GM12878 (cell line): Measurements from ENCODE around the gene TRAF3. TPM values are rescaled to one million over a fixed set of nuclear protein-coding genes. Genes with fewer than 3 reads are reported as not detected.

Experiments
- ATAC-seq: fragments of 200-7000 bp; cut with Tn5 transposase; 3 replicates; pipeline ENCODE4 v1.9.1; 2020; ENCODE audit warnings: mild to moderate bottlenecking, moderate library complexity
- BruUV-seq: library from RNA; stranded (reverse); fragments of 400-500 nt; replicated peaks from 2 replicates; lab custom pipeline; 2021; lab: Mats Ljungman, UMichigan
- CTCF ChIA-PET: fragments of 300-600 bp; sonication (Branson Sonifier 250); formaldehyde crosslinking; extraction: SDS; loops from one replicate; lab custom pipeline; 2021; ENCODE audit warnings: inconsistent platforms; lab: Yijun Ruan, JAX
- POLR2A ChIA-PET: fragments of 350-600 bp; formaldehyde crosslinking; extraction: SDS; loops from one replicate; lab custom pipeline; 2021; ENCODE audit warnings: inconsistent platforms; lab: Charles Lee
- RAD21 ChIA-PET: fragments of 300-600 bp; sonication (Branson Sonifier 250); formaldehyde crosslinking; loops from one replicate; lab custom pipeline; 2023; ENCODE audit warnings: antibody characterized with exemption; ENCODE audit not compliant: unreplicated experiment; lab: Charles Lee
- SMC1A ChIA-PET: fragments of 300-600 bp; sonication (Branson Sonifier 250); formaldehyde crosslinking; loops from one replicate; lab custom pipeline; 2023; ENCODE audit not compliant: unreplicated experiment, uncharacterized antibody; lab: Charles Lee
- DNase-seq: peaks from one replicate; pipeline ENCODE4 v3.0.0-alpha.2; 2011; ENCODE audit warnings: low read depth, low spot score
- FAIRE-seq: peaks from 3 replicates; lab custom pipeline; 2011; peaks lifted over from hg19 to GRCh38; lab: Jason Lieb, UNC
- H2AFZ ChIP-seq: 2 replicates; pipeline ENCODE4 v1.6.0; 2011; ENCODE audit warnings: low read depth, low read length, control low read depth; ENCODE audit not compliant: control insufficient read depth
- H3K27ac ChIP-seq: 2 replicates; pipeline ENCODE4 v1.5.1; 2011; ENCODE audit warnings: control low read depth; ENCODE audit not compliant: control insufficient read depth, insufficient read depth
- H3K27me3 ChIP-seq, 2 experiments: replicated peaks in 1 of 2; 2 replicates each; pipeline versions ENCODE4 v1.6.0 to v1.6.1; 2011; ENCODE audit warnings: low read length in 1 of 2; ENCODE audit not compliant: control insufficient read depth in 2 of 2, insufficient read depth in 2 of 2
- H3K36me3 ChIP-seq, 2 experiments: 2 replicates each; pipeline ENCODE4 v1.5.1; 2011; ENCODE audit warnings: low read length in 1 of 2; ENCODE audit not compliant: control insufficient read depth in 2 of 2, insufficient read depth in 2 of 2
- H3K4me1 ChIP-seq: 2 replicates; pipeline ENCODE4 v1.6.1; 2011; ENCODE audit warnings: mild to moderate bottlenecking, low read length, moderate library complexity, mixed read lengths; ENCODE audit not compliant: control insufficient read depth, insufficient read depth
- H3K4me2 ChIP-seq: 2 replicates; pipeline ENCODE4 v1.6.0; 2011; ENCODE audit warnings: control low read depth; ENCODE audit not compliant: control insufficient read depth, insufficient read depth
- H3K4me3 ChIP-seq: fragments of 200-600 bp; sonication (generic); 2 replicates; pipeline ENCODE4 v1.5.1; 2016
- H3K79me2 ChIP-seq: 2 replicates; pipeline ENCODE4 v1.6.0; 2011; ENCODE audit warnings: low read length; ENCODE audit not compliant: control insufficient read depth, insufficient read depth
- H3K9ac ChIP-seq: 2 replicates; pipeline ENCODE4 v1.8.0; 2011; ENCODE audit warnings: low read length, control low read depth, mixed read lengths; ENCODE audit not compliant: control insufficient read depth, insufficient read depth
- H3K9me3 ChIP-seq: replicated peaks from 3 replicates; pipeline ENCODE4 v1.5.1; 2011; ENCODE audit warnings: mild to moderate bottlenecking, low read length; ENCODE audit not compliant: control insufficient read depth, insufficient read depth
- H4K20me1 ChIP-seq: 2 replicates; pipeline ENCODE4 v1.6.0; 2011; ENCODE audit not compliant: control insufficient read depth, insufficient read depth
- ATF3 ChIP-seq: IDR thresholded peaks from 2 replicates; pipeline ENCODE4 v1.6.1; 2011; ENCODE audit warnings: low read depth, mild to moderate bottlenecking, low read length, moderate library complexity, borderline replicate concordance; ENCODE audit errors: extremely low read depth
- BACH1 ChIP-seq: fragments of 450-650 bp; IDR thresholded peaks from 2 replicates; pipeline ENCODE4 v1.6.1; 2017; ENCODE audit warnings: mild to moderate bottlenecking, borderline replicate concordance
- BCL11A ChIP-seq: IDR thresholded peaks from 2 replicates; pipeline ENCODE4 v1.6.1; 2011; ENCODE audit warnings: low read depth, low read length
- E2F8 ChIP-seq: fragments of 450-650 bp; IDR thresholded peaks from 2 replicates; pipeline ENCODE4 v1.6.1; 2018; ENCODE audit warnings: mild to moderate bottlenecking, low read depth, moderate library complexity; ENCODE audit not compliant: partially characterized antibody
- EP300 ChIP-seq, 2 experiments: fragments of 150-350 bp in 1 of 2; IDR thresholded peaks; 2 replicates each; pipeline ENCODE4 v1.6.1; 2011 to 2012; ENCODE audit warnings: low read depth in 2 of 2, low read length in 2 of 2, borderline replicate concordance in 1 of 2, improper control_type of control experiment in 1 of 2, inconsistent platforms in 1 of 2; ENCODE audit not compliant: control insufficient read depth in 1 of 2
- FOS ChIP-seq: IDR thresholded peaks from 3 replicates; pipeline ENCODE4 v1.6.1; 2011; ENCODE audit warnings: borderline replicate concordance; ENCODE audit not compliant: insufficient read length; ENCODE audit errors: extremely low read depth
- FOXM1 ChIP-seq: IDR thresholded peaks from 2 replicates; pipeline ENCODE4 v1.6.1; 2012; ENCODE audit warnings: low read depth, mild to moderate bottlenecking, inconsistent platforms, low read length, moderate library complexity
- IKZF1 ChIP-seq: fragments of 450-650 bp; conservative IDR thresholded peaks from 2 replicates; pipeline ENCODE4 v1.6.1; 2017; ENCODE audit warnings: antibody characterized with exemption, mild to moderate bottlenecking
- IRF5 ChIP-seq: fragments of 450-650 bp; IDR thresholded peaks from 2 replicates; pipeline ENCODE4 v1.6.1; 2017; ENCODE audit warnings: borderline replicate concordance
- JUND ChIP-seq: IDR thresholded peaks from 2 replicates; pipeline ENCODE4 v1.6.1; 2012; ENCODE audit warnings: low read depth, mild to moderate bottlenecking, low read length, improper control_type of control experiment, moderate library complexity
- KLF5 ChIP-seq: fragments of 450-650 bp; IDR thresholded peaks from 2 replicates; pipeline ENCODE4 v1.6.1; 2014; ENCODE audit warnings: mild to moderate bottlenecking; ENCODE audit not compliant: partially characterized antibody
- NFIC ChIP-seq: IDR thresholded peaks from 2 replicates; pipeline ENCODE4 v1.6.1; 2012; ENCODE audit warnings: low read depth, mild to moderate bottlenecking, inconsistent platforms, low read length, moderate library complexity
- NR2C2 ChIP-seq: IDR thresholded peaks from 2 replicates; pipeline ENCODE4 v1.6.1; 2011; ENCODE audit warnings: borderline replicate concordance, low read depth; ENCODE audit not compliant: control insufficient read depth, insufficient read length
- POLR2AphosphoS2 ChIP-seq: IDR thresholded peaks from 2 replicates; pipeline ENCODE4 v1.6.1; 2011; ENCODE audit warnings: low read depth, mild to moderate bottlenecking, low read length, improper control_type of control experiment, moderate library complexity
- SKIL ChIP-seq: fragments of 450-650 bp; IDR thresholded peaks from 2 replicates; pipeline ENCODE4 v1.6.1; 2017; ENCODE audit warnings: mild to moderate bottlenecking, low read depth, inconsistent platforms; ENCODE audit not compliant: poor library complexity, severe bottlenecking
- SPI1 ChIP-seq: IDR thresholded peaks from 2 replicates; pipeline ENCODE4 v1.6.1; 2011; ENCODE audit warnings: low read depth, mild to moderate bottlenecking, low read length, moderate library complexity, borderline replicate concordance; ENCODE audit not compliant: insufficient read depth
- WGBS: methylation state at CpG from one replicate; pipeline ENCODE4 v1.1.6; 2016; ENCODE audit warnings: low lambda C conversion rate; ENCODE audit not compliant: insufficient replicate concordance, insufficient coverage; ENCODE audit errors: missing lambda C conversion rate; 5-methylcytosine and 5-hydroxymethylcytosine counted together
- in situ Hi-C: fragments of 300-500 bp; cut with MboI; formaldehyde crosslinking; loops from 9 replicates; pipeline ENCODE4 v1.14.3; 2018; ENCODE audit warnings: mixed read lengths
- intact Hi-C: fragments of 100-400 bp; cut with micrococcal nuclease; formaldehyde crosslinking; loops from one replicate; pipeline ENCODE4 v1.14.2; 2022; ENCODE audit not compliant: unreplicated experiment
- polyA plus RNA-seq, 11 experiments: library from polyadenylated mRNA; depleted of rRNA in 4 of 11; unstranded in 6 of 11; stranded (reverse) in 5 of 11; fragments of >200 nt; fragmentation: Nextera tagmentation in 4 of 11; fragmentation: Illumina TruSeq in 1 of 11; extraction: Ambion mirVana in 4 of 11; extraction: Trizol in 1 of 11; gene quantifications; 1 replicate in 1 of 11; 2 replicates in 10 of 11; pipeline versions ENCODE4 v1.2.1 to v1.2.3, GENCODE V29; 2011 to 2016; ENCODE audit warnings: inconsistent platforms in 2 of 11, missing spikeins in 2 of 11, low read depth in 1 of 11
- total RNA-seq, 4 experiments: library from RNA; depleted of rRNA in 3 of 4; stranded (reverse); fragments of >200 nt in 3 of 4; fragmentation: Illumina TruSeq in 1 of 4; extraction: Trizol in 1 of 4; gene quantifications; 2 replicates each; pipeline versions ENCODE4 v1.2.1 to v1.2.3, GENCODE V29; 2013 to 2021

TRAF3 gene
- total and polyA plus RNA-seq, 10 of the 15 experiments (the other 5 are each of a cell fraction or from before 2014, with no cell fraction given): 3.0 to 70.1 (median 36.5) TPM

- Histone ChIP-seq H3K4me3 (no peak overlapping the region), H3K79me2 (no peaks in the 10 kb centered on the region; the same call in 1 of the 2 replicates), H4K20me1 (no peaks in the 10 kb centered on the region), H3K4me2 (no peak overlapping the region), H3K27me3 (no peaks in the 10 kb centered on the region), H3K9ac (no peak overlapping the region), H3K27ac (no peak overlapping the region), H3K9me3 (no peaks in the 10 kb centered on the region), H3K4me1 (peaks cover 7% of the 10 kb centered on the region), H3K36me3 (peaks cover 30 to 53% of the 10 kb centered on the region in 2 experiments), H2AFZ (no peak overlapping the region)
- SMC1A ChIA-PET: interaction anchor here (1.4 kb wide), 1 partner anchor 18 kb away, joined by 3 read pairs; no protein-coding TSS in a partner anchor
- intact Hi-C loops: no loop called here
- RAD21 ChIA-PET: no interaction called here
- 96% methylated on average over 7 of the region's 7 CpGs for WGBS
- POLR2A ChIA-PET: no interaction called here
- DNase-seq (no peak), FAIRE-seq (no peak), ATAC-seq (no peak)
- CTCF ChIA-PET: no interaction called here
- TF ChIP-seq POLR2AphosphoS2: no peak
- no peak for TF ChIP-seq ATF3
- no peak for TF ChIP-seq E2F8
- TF ChIP-seq NR2C2: no peak
- TF ChIP-seq SPI1: no peak
- no peak for TF ChIP-seq SKIL
- no peak for TF ChIP-seq BCL11A
- TF ChIP-seq FOS: no peak
- TF ChIP-seq IRF5: no peak
- TF ChIP-seq EP300 (IDR thresholded peaks at IDR 0.05; ENCODE audit: borderline replicate concordance in 1 of 2, control insufficient read depth in 1 of 2, low read depth in 2 of 2, low read length in 2 of 2): no peak
- TF ChIP-seq NFIC: no peak
- no peak for TF ChIP-seq BACH1
- TF ChIP-seq KLF5: no peak
- no peak for TF ChIP-seq FOXM1
- TF ChIP-seq JUND: no peak
- no peak for TF ChIP-seq IKZF1
- in situ Hi-C loops: no loop called here
- BruUV-seq: no TSS peak
These were observed 112.4 kb downstream of the TRAF3 start for GRCh38 chr14:102889615-102890014.
